ENCODE data around the gene ARHGAP24.
"Not testable (repeated sequence)": the region's sequence is repeated elsewhere in the genome, so short reads cannot be mapped to it uniquely, and the experiment has no call there.

The ARHGAP24 gene

GRCh38 chr4:85656759-85657505 is 182.0 kb downstream of the ARHGAP24 start:
- DNase-seq (ENCODE audit: low read depth in 2 of 2), result no peak

GRCh38 chr4:85658766-85659439 is 184.0 kb downstream of the ARHGAP24 start:
- no peak for DNase-seq (ENCODE audit: low read depth in 2 of 2)

GRCh38 chr4:85659610-85660218 is 184.8 kb downstream of the ARHGAP24 start:
- DNase-seq (ENCODE audit: low read depth in 2 of 2), result no peak

- not testable (repeated sequence) for DNase-seq (ENCODE audit: low read depth in 2 of 2)
Measured at GRCh38 chr4:85666625-85667024, 191.7 kb downstream of the ARHGAP24 start.

GRCh38 chr4:85669204-85669603 is 194.3 kb downstream of the ARHGAP24 start:
- DNase-seq (ENCODE audit: low read depth in 2 of 2), result no peak

- no peak for DNase-seq (ENCODE audit: low read depth in 2 of 2)
Measured at GRCh38 chr4:85669992-85670548, 195.1 kb downstream of the ARHGAP24 start.

GRCh38 chr4:85671120-85671519 is 196.2 kb downstream of the ARHGAP24 start:
- no peak for DNase-seq (ENCODE audit: low read depth in 2 of 2)

- no peak for DNase-seq (ENCODE audit: low read depth in 2 of 2)
Measured at GRCh38 chr4:85672116-85672515, 197.2 kb downstream of the ARHGAP24 start.

- DNase-seq (ENCODE audit: low read depth in 2 of 2), result no peak
Measured at GRCh38 chr4:85672959-85673358, 198.0 kb downstream of the ARHGAP24 start.

GRCh38 chr4:85673540-85673939 is 198.6 kb downstream of the ARHGAP24 start:
- no peak for DNase-seq (ENCODE audit: low read depth in 2 of 2)

- no peak for DNase-seq (ENCODE audit: low read depth in 2 of 2)
Measured at GRCh38 chr4:85675076-85676049, 200.4 kb downstream of the ARHGAP24 start.

- no peak for DNase-seq (ENCODE audit: low read depth in 2 of 2)
Measured at GRCh38 chr4:85676050-85676425, 201.1 kb downstream of the ARHGAP24 start.

- no peak for DNase-seq (ENCODE audit: low read depth in 2 of 2)
Measured at GRCh38 chr4:85676850-85677590, 202.1 kb downstream of the ARHGAP24 start.

GRCh38 chr4:85681221-85681657 is 206.3 kb downstream of the ARHGAP24 start:
- DNase-seq (ENCODE audit: low read depth in 2 of 2), result no peak

- DNase-seq (ENCODE audit: low read depth in 2 of 2), result no peak
Measured at GRCh38 chr4:85681921-85682320, 207.0 kb downstream of the ARHGAP24 start.

GRCh38 chr4:85682391-85682790 is 207.4 kb downstream of the ARHGAP24 start:
- DNase-seq (ENCODE audit: low read depth in 2 of 2), result no peak

- no peak for DNase-seq (ENCODE audit: low read depth in 2 of 2)
Measured at GRCh38 chr4:85684676-85685075, 209.7 kb downstream of the ARHGAP24 start.

GRCh38 chr4:85686398-85686797 is 211.4 kb downstream of the ARHGAP24 start:
- no peak for DNase-seq (ENCODE audit: low read depth in 2 of 2)

GRCh38 chr4:85688055-85688740 is 213.2 kb downstream of the ARHGAP24 start:
- DNase-seq (ENCODE audit: low read depth in 2 of 2), result no peak

- DNase-seq (ENCODE audit: low read depth in 2 of 2), result no peak
Measured at GRCh38 chr4:85696661-85697060, 221.7 kb downstream of the ARHGAP24 start.
